Mesenteric fat pad (tissue), 1 donor: Measurements from ENCODE around the gene PTPRH. TPM values are rescaled to one million over a fixed set of nuclear protein-coding genes. Genes with fewer than 3 reads are reported as not detected.

Experiments
- DNase-seq: peaks from one replicate; pipeline ENCODE4 v3.0.0-alpha.2; 2020; ENCODE audit warnings: low spot score
- microRNA-seq: library from miRNA; unstranded; fragments of <30 nt; microRNA quantifications from one replicate; pipeline ENCODE4 v1.2.0, GENCODE V29; 2020; ENCODE audit warnings: borderline number of aligned reads
- total RNA-seq: library from RNA; stranded (reverse); fragmentation: NEBNext Ultra II Directional; extraction: Animal tissue kit (Norgen Biotek cat#: 25700); gene quantifications from one replicate; pipeline ENCODE4 v1.2.1, GENCODE V29; 2021
- donor health status: DM: yes; HTN: yes; CAD: no.

PTPRH gene
- total RNA-seq, 1 donor from 2014 or later = 1.00 TPM

- no peak for DNase-seq
Observed at GRCh38 chr19:55137915-55138314, 71.4 kb downstream of the PTPRH start.

DNA sequence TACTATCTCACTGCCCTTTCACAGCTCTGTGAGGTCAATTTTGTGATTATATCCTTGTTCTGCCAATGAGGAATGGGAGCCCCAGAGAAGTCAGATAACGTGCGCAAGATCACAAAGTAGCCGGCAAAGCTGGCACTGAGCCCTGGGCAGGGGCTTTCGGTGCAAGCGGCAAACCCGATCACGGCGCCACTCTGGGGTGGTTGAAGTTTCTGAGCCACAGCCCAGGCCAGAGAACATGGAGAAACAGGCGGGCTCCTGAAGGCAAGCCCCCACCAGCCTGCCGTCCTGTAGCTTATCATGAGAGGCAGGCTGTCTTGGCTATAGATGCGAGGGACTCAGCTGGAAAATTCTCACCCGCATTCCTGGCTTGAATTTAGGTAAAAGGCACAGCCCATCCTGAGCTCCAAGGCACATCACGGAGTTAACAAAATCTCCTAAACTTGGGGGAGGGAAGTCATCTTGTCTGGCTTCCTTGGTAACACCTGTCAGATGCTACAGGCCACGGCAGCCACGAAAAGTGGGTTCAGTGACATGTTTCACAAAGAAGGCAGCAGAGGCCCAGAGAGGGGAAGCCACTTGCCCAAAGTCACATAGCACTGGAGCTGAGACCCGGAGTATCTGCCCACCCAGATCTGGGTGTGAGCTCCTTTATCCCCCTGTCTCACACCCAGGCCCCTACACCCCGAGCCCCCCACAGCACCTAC is 72.8 kb downstream of the PTPRH start:
- DNase-seq = no peak

DNA sequence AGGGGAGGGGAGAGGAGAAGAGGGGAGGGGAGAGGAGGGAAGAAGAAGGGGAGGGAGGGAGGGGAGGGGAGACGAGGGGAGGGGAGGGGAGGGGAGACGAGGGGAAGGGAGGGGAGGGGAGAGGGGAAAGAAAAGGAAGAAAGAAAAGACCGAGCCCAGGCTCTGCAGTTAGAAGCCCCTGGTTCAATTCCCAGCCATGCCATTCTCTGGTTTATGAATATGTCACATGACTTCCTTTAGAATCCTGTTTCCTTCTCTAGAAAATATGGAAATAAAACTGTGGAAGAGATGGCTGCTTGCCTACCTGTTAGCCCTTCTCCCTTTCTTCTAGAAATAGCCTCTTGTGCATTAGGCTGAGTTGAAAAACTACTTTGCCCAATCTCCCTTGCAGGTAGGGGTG is 74.6 kb downstream of the PTPRH start:
- DNase-seq = no peak

DNA sequence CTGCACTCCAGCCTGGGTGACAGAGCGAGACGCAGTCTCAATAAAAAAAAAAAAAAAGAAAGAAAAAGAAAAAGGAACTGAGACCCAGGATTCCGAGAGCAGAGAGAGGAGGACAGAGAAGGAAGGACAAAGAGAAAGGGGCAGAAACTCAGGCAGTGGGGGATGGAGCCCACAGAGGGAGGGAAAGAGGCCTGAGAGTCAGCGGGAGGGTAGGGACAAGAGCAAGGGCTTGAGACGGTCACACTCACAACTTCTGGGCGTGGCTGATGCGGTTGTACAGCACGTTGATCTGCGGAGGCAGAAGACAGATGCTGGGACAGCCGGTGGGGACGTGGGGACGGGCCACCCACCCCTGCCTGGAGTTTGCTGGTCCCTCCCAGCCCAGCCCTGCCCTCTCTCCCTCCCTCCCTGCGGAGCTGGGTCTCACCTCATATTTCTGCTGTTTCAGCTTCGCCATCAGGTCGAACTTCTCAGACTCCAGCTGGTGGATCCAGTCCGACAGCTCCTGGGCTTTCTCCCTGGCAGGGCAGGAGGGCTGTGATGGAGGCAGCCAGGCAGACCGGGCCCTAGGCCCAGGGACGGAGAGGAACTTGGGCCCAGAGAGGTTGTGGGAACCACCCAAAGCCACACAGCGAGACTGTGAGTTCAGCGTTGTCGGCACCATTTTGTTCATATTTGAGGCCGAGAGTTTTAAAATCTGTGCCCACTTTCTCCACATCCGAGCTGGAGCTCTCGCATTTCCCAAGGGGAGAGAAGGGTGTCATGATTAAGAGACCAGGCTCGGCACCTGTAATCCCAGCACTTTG is 75.5 kb downstream of the PTPRH start:
- no peak for DNase-seq

- no peak for DNase-seq
Observed at GRCh38 chr19:55132453-55133129, 76.7 kb downstream of the PTPRH start.

DNA sequence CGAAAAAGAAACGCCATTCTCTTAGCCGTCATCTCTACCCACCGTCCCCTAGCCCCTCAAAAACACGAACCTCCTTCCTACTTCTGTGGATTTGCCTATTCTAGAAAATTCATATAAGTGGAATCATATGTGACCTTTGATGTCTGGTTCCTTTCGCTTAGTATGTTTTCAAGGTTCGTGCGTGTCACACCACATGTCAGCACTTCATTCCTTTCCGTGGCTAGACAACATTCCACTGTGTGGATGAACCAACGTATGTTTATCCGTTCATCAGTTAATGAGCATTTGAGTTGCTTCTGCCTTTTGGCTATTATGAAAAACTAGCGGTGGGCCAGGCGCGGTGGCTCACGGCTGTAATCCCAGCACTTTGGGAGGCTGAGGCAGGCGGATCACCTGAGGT is 77.9 kb downstream of the PTPRH start:
- DNase-seq = no peak

Small RNA genes lying within 50 kb of the gene (microRNA-seq; reads per million reads assigned to microRNA genes)
- gene MIR6802 (not detected), gene MIR6803 (not detected), gene MIR6804 (not detected)

Other genes starting within 250 kb of the PTPRH start
- gene NLRP2, start 243.1 kb downstream of the PTPRH start, total RNA-seq = 0.55 TPM
- 0.19 TPM for gene GP6, start 171.2 kb downstream of the PTPRH start, total RNA-seq
- 8.2 TPM for gene RDH13, start 146.4 kb downstream of the PTPRH start, total RNA-seq
- gene EPS8L1, start 133.6 kb downstream of the PTPRH start, total RNA-seq = 0.58 TPM
- 130 TPM for gene PPP1R12C, start 91.9 kb downstream of the PTPRH start, total RNA-seq
- not detected for gene TNNT1, start 60.3 kb downstream of the PTPRH start, total RNA-seq
- not detected for gene TNNI3, start 51.8 kb downstream of the PTPRH start, total RNA-seq
- 0.48 TPM for gene DNAAF3, start 42.9 kb downstream of the PTPRH start, total RNA-seq
- gene SYT5, start 29.2 kb downstream of the PTPRH start, total RNA-seq = not detected
- 1.6 TPM for gene TMEM86B, start 19.3 kb upstream of the PTPRH start, total RNA-seq
- 49.4 TPM for gene PPP6R1, start 49.5 kb upstream of the PTPRH start, total RNA-seq
- gene HSPBP1, start 70.6 kb upstream of the PTPRH start, total RNA-seq = 20.2 TPM
- gene BRSK1, start 74.5 kb upstream of the PTPRH start, total RNA-seq = 1.2 TPM
- 7.1 TPM for gene TMEM150B, start 115.8 kb upstream of the PTPRH start, total RNA-seq
- 6.8 TPM for gene KMT5C, start 130.4 kb upstream of the PTPRH start, total RNA-seq
- not detected for gene COX6B2, start 145.2 kb upstream of the PTPRH start, total RNA-seq
- not detected for gene GARIN5B, start 153.8 kb upstream of the PTPRH start, total RNA-seq
- gene IL11, start 161.0 kb upstream of the PTPRH start, total RNA-seq = not detected
- gene TMEM190, start 167.3 kb upstream of the PTPRH start, total RNA-seq = not detected
- 0.90 TPM for gene TMEM238, start 174.8 kb upstream of the PTPRH start, total RNA-seq
- 1,147 TPM for gene RPL28, start 176.4 kb upstream of the PTPRH start, total RNA-seq
- 24.2 TPM for gene UBE2S, start 198.3 kb upstream of the PTPRH start, total RNA-seq
- not detected for gene SHISA7, start 233.8 kb upstream of the PTPRH start, total RNA-seq